Stimulated activated naive CD8-positive, alpha-beta T cell treated with anti-CD3 and anti-CD28 coated beads, Interleukin-15, Interleukin-2, amounts not matched to agents 100 ng/mL and 50 ng/mL, for 24 hours (primary cell): ENCODE measurements around the gene SP140L.
"Not testable (repeated sequence)": the region's sequence is repeated elsewhere in the genome, so short reads cannot be mapped to it uniquely, and the experiment has no call there.

Source experiments
- H3K27ac Mint-ChIP-seq: one replicate; pipeline ENCODE4 v1.8.0; 2021; ENCODE audit warnings: mild to moderate bottlenecking, mixed read lengths
- H3K27me3 Mint-ChIP-seq: one replicate; pipeline ENCODE4 v1.8.0; 2021; ENCODE audit warnings: mixed read lengths
- H3K36me3 Mint-ChIP-seq: one replicate; pipeline ENCODE4 v1.8.0; 2021; ENCODE audit warnings: low read depth, mixed read lengths
- H3K4me1 Mint-ChIP-seq: one replicate; pipeline ENCODE4 v1.8.0; 2021; ENCODE audit warnings: low read depth, mixed read lengths
- H3K4me3 Mint-ChIP-seq: one replicate; pipeline ENCODE4 v1.8.0; 2021; ENCODE audit warnings: mild to moderate bottlenecking, mixed read lengths
- H3K9me3 Mint-ChIP-seq: one replicate; pipeline ENCODE4 v1.8.0; 2021; ENCODE audit warnings: mixed read lengths

The SP140L gene

DNA sequence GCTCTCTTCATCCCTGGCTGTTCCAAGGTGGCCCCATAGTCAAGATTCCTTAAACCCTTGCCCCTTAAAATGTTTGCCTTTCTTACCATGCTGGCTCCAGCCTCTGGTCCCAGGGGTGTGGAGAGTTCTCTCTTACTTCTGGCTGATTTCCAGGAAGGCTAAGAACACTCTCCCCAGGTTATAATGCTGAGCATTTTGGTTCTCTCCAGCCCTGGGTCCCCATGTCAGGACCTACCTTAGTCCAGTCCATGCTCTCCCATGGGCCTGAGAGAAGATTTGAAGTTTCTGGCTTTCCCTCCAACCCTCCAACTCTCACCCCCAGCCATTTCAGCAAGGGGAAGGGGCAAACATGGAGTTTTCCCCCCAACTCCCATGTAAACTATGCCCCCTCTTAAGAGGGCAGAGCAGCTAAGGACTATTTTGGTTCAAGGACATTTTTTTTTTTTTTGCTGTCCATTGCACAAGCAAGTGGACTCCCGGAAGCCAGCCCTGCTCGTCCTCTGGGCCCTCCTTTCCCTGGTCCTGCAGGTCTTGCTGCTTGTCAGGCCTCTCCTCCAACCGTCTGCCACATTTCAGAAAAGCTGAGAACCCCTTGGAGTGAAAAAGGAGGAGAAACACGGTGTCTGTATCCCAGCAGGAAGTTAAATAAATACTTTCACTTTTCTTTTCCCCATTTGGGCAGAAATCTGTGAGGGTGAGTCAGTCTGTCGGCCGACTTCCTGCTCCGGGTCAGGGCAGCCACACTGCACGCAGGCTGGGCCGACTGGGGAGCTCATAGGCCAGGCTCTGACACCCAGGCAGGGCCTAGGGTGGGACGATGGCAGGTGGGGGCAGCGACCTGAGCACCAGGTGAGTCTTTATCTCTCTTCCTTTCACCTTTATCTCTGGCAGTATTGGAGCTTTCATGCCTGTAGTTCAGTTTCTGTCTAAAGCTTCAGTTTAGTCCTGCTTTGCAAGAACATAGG, at the start of gene SP140L:
SP140L (plus strand) TSS at position 741 of the 965 bp plus-strand sequence; CDS start at position 818, 77 bp downstream.
- no peaks in the 10 kb centered on the region for H3K27me3 Mint-ChIP-seq
- H3K9me3 Mint-ChIP-seq: no peaks in the 10 kb centered on the region
- H3K4me1 Mint-ChIP-seq: peaks cover 73% of the 10 kb centered on the region
- peak within 1 kb of the TSS; percentile 98 for H3K27ac Mint-ChIP-seq
- H3K36me3 Mint-ChIP-seq: peaks cover 28% of the 10 kb centered on the region
- peak within 1 kb of the TSS; percentile 94 for H3K4me3 Mint-ChIP-seq

DNA sequence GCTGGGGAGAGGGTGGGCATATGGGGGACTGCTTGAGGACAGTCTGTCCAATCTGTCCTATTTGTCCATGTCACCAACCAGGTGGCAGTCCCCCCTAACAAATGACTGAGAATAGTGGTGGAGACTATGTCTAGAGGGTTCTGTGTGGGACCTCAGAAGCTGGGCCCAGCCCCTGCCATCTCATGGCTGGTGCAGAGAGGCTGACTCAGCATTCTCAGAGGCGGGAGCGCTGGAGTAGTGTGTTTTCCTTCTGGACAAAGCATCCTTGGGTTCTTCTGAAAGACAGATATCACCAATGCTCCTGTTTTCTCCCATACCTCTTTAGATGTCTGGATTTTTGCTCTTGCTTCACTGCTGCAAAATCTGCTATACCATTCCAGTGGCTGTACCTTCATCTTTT, 44.1 kb upstream of the SP140L start:
- H3K4me3 Mint-ChIP-seq: no peak overlapping the region
- no peaks in the 10 kb centered on the region for H3K9me3 Mint-ChIP-seq
- peaks cover 15% of the 10 kb centered on the region for H3K4me1 Mint-ChIP-seq
- peaks cover 81% of the 10 kb centered on the region for H3K36me3 Mint-ChIP-seq
- H3K27ac Mint-ChIP-seq: no peak overlapping the region
- H3K27me3 Mint-ChIP-seq: no peaks in the 10 kb centered on the region

DNA sequence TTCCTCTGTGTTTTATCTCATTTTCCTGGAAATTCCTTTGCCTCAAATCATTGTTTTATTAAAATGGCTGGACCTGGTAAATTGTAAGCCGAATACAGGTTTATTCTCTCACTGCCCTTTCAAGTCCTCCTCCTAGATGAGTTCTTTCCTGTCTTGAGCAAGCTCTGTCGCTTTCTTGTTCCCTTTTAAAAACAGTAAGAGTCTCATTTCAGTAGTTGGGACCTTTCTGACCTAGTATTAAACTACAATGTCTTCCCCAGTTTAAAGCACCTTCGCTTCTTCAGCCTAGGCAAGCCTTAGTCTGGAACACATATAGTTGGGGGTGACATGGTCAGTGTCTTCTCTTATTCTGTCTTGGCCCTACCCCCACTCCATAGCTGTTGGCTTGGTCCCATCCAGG, 40.9 kb upstream of the SP140L start:
- Mint-ChIP-seq H3K4me1 (peaks cover 29% of the 10 kb centered on the region), H3K9me3 (no peaks in the 10 kb centered on the region), H3K27me3 (no peaks in the 10 kb centered on the region), H3K36me3 (peaks cover 85% of the 10 kb centered on the region), H3K27ac (no peak overlapping the region), H3K4me3 (no peak overlapping the region)

DNA sequence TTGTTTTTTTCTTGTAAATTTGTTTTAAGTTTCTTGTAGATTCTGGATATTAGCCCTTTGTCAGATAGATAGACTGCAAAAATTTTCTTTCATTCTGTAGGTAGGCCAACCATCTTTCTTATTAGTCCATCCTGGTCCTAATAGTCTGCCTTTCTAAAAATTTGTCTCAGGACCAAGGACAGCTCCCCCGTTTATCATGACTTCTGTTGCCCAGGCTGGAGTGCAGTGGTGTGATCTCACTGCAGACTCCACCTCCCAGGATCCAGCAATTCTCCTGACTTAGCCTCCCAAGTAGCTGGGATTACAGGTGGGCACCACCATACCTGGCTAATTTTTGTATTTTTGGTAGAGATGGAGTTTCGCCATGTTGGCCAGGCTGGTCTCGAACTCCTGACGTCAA, 37.7 kb upstream of the SP140L start:
- H3K27ac Mint-ChIP-seq, H3K4me3 Mint-ChIP-seq, H3K27me3 Mint-ChIP-seq, H3K9me3 Mint-ChIP-seq: not testable (repeated sequence)
- H3K36me3 Mint-ChIP-seq: peaks cover 87% of the 10 kb centered on the region
- peaks cover 29% of the 10 kb centered on the region for H3K4me1 Mint-ChIP-seq

DNA sequence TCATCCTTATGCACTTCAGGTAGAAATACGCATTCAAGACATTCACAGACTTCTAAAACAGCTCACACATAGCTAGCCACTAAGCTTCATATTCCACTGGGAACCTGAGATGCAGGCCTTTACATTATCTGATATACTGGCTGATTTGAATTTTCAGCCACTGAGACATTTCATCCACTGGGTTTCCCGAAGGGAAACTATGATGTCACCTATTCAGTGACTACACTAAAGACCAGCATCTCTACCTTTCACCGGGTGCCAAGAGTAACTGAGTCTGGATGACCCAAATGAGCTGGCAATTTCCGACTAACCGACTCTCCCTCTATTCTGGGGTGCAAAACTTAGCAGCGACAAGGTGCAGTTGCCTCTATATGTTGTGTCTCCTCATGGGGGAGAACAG, 31.8 kb upstream of the SP140L start:
- no peaks in the 10 kb centered on the region for H3K27me3 Mint-ChIP-seq
- H3K9me3 Mint-ChIP-seq: peaks cover 15% of the 10 kb centered on the region
- no peaks in the 10 kb centered on the region for H3K4me1 Mint-ChIP-seq
- no peak overlapping the region for H3K4me3 Mint-ChIP-seq
- peaks cover 96% of the 10 kb centered on the region for H3K36me3 Mint-ChIP-seq
- H3K27ac Mint-ChIP-seq: no peak overlapping the region

DNA sequence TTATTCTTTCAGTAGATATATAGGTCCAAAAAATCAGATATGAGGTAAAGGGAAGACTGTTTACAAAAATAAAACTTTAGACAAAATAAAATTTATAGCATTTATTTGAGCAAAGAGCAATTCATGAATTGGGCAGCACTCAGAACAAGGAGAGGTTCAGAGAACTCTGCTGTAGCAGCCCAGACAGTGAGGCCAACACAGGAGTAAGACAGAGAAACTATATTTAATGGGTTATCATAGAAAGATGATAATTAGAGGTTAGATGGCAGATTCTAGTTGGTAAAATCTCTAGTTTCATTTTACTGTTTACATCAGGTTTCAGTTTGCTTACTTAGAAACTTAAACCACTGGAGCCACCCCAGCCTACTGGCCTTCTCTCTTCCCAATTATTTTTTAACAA, 30.1 kb upstream of the SP140L start:
- Mint-ChIP-seq H3K27me3 (no peaks in the 10 kb centered on the region), H3K4me3 (no peak overlapping the region), H3K36me3 (peaks cover 97% of the 10 kb centered on the region), H3K4me1 (no peaks in the 10 kb centered on the region), H3K27ac (peak overlapping the region; percentile 63), H3K9me3 (peaks cover 30% of the 10 kb centered on the region)

DNA sequence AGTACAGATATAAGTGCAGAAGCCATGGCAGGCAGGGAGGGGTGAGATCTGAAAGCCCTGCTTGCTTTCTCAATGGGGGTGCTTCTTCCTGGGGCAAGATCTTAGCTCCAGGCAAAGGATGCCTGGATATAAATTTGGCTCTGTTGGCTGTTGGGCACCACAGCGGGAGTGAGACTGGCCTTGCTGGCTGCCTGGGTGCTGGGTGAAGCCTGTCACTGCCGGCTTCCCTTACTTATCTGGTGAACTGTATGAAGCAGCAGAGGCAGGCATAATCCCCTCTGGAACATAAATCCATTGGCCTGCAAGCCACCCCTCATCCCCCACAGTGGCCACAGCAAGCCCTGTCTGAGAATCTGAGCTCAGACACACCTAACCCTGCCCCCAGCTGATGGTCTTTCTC, 27.4 kb upstream of the SP140L start:
- no peaks in the 10 kb centered on the region for H3K27me3 Mint-ChIP-seq
- peaks cover 96% of the 10 kb centered on the region for H3K36me3 Mint-ChIP-seq
- no peak overlapping the region for H3K4me3 Mint-ChIP-seq
- H3K4me1 Mint-ChIP-seq: no peaks in the 10 kb centered on the region
- H3K27ac Mint-ChIP-seq: no peak overlapping the region
- peaks cover 50% of the 10 kb centered on the region for H3K9me3 Mint-ChIP-seq

DNA sequence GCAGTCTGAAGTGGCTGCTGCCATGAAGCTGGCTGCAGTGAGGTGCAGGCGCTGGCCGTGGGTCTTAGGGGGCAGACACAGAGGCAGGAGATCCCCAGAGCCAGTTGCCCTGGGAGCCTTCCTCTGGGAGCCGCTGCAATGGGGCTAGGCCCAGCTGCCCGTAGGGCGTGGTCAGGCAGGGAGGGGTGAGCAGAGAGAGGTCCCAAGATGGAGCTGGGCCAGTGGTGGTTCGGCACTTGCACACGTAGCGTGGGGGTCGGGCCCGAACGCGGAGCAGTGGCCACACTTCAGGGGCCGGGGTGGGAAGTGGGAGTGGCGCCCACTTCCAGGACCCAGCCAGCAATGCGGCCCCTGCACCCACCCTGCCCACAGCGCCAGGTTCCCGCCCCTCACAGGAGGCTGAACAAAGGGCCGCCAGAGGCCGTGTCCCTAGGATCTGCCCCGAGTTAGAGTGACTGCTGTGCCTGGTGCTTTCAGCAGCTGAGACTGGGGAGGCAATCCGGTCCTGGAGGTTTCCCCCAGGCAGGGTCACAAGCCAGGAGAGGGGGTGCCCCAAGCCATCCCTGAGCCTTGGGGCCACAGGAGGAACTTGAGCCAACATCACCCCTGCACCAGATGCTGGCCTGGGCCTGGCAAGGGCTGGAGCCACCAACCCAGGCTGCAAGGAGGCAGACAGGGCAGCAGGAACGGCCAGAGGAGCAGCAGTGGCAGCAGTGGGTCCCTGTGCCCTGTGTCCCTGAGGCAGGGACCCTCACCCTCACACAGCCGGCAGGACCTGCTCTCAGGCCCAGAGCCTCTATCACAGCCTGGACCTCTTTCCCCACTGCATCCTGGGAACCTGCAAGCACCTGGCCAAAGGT, 21.3 kb upstream of the SP140L start:
- H3K27me3 Mint-ChIP-seq: no peaks in the 10 kb centered on the region
- H3K9me3 Mint-ChIP-seq: peaks cover 31% of the 10 kb centered on the region
- no peak overlapping the region for H3K4me3 Mint-ChIP-seq
- H3K36me3 Mint-ChIP-seq: peaks cover 58% of the 10 kb centered on the region
- no peak overlapping the region for H3K27ac Mint-ChIP-seq
- no peaks in the 10 kb centered on the region for H3K4me1 Mint-ChIP-seq

DNA sequence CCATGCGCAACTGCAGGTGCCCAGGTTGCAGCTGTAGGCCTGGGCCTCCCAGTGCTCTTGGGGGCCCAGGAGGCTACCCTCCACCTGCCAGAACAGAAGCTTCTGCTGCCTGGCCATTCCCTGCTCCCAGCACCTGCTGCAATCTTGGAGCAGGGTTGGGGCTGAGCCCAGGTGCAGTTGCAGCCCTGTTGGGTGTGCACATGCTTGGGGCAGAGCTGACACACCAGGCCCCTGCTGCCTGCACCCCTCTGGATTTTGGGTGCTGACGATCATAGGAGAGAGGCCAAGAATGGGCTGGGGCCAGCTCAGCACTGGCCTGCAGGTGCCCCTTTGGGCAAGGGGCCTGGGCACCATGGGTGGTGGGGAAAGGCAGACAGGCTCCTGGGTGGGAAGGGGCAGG, 20.5 kb upstream of the SP140L start:
- Mint-ChIP-seq H3K27ac (no peak overlapping the region), H3K4me3 (no peak overlapping the region), H3K4me1 (no peaks in the 10 kb centered on the region), H3K27me3 (no peaks in the 10 kb centered on the region), H3K36me3 (peaks cover 51% of the 10 kb centered on the region), H3K9me3 (peaks cover 24% of the 10 kb centered on the region)

DNA sequence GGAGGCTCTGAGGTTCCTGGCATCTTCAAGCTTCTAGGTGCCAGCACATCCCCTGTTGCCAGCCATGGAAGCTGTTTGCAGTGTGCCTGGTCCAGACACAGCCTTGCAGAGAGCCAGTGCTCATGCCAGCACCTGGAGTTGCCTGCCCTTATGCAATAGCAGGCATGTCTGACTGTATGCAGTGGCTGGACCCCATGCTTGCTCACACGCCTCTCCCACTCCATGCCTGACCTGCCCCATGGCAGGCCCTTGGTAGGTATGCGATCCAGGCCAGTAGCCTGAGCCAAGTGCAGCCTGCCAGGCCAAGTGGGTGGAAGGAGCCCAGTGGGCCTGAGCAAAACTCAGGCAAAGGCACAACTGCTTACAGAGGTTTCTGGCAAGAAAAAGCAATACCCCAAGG, 19.5 kb upstream of the SP140L start:
- H3K27me3 Mint-ChIP-seq: no peaks in the 10 kb centered on the region
- H3K4me3 Mint-ChIP-seq: no peak overlapping the region
- H3K36me3 Mint-ChIP-seq: peaks cover 52% of the 10 kb centered on the region
- no peak overlapping the region for H3K27ac Mint-ChIP-seq
- peaks cover 17% of the 10 kb centered on the region for H3K9me3 Mint-ChIP-seq
- H3K4me1 Mint-ChIP-seq: no peaks in the 10 kb centered on the region

DNA sequence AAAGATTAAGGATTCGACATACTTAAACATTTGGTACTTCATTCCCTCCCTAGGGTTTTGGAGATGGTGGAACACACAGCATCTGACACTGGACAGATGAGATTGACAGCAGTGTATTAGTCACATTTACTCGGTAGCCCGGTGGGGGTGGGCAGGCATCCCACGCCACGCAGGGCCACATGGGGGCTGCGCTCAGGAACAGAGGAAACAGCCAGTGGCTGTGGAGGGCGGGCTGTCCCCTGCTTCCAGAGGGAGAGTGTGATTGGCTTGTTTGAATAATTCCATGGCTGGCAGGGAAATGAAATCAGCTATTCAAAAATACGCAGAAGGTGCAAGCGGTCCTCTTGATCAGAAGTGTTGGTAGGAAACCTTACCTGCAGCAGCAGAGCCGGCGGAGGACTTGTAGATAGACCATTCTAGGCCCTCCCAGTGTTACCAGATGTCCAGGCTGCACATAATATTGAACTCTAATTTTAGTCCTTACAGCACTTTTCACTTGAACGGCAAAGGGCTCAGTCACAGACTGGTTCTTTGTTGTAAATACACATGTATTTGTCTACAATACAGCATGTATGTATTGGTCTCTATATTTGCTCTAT, 18.5 kb upstream of the SP140L start:
- Mint-ChIP-seq H3K27ac (no peak overlapping the region), H3K36me3 (peaks cover 52% of the 10 kb centered on the region), H3K27me3 (no peaks in the 10 kb centered on the region), H3K9me3 (peaks cover 8% of the 10 kb centered on the region), H3K4me3 (no peak overlapping the region), H3K4me1 (no peaks in the 10 kb centered on the region)

DNA sequence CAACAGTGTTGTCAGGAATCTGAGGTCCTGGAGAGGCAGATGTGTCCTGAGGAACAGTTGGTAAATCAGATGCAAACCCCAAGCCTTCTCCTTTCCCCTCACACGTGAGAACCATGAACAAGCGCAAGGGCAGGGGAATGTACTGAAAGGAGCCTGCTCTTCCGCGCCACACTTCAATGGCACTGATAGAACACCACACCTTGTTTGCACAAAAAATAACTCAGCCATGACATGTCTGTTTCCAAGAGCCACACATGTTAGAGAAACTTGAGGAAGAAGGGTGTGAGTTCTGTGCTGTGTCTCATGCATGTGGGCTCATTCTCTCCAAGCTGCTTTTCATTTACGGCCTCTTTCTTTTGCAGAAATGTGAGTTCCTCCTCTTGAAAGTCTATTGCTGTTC, 16.2 kb upstream of the SP140L start:
- not testable (repeated sequence) for H3K9me3 Mint-ChIP-seq, H3K27ac Mint-ChIP-seq, H3K4me3 Mint-ChIP-seq, H3K27me3 Mint-ChIP-seq, H3K4me1 Mint-ChIP-seq
- peaks cover 51% of the 10 kb centered on the region for H3K36me3 Mint-ChIP-seq

DNA sequence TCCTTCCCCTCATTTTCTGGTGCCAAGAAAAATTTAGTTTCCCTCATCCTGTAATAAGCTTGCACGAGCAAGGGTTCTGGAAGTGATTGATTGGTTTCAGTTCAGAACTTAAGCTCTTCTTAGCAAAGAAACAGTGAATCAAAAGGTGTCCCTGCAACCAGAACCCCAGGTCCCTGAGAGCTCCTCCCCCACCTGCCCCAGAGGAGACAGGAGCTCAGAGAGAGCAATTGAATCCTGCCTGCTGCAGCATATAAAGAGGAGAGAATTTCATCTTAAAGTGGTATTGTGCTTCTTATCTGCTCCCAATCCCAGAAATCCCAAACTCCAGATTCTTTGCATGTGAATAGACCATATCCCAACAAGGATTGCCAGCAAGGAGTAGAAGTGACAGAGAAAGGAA, 15.4 kb upstream of the SP140L start:
- not testable (repeated sequence) for H3K27ac Mint-ChIP-seq

DNA sequence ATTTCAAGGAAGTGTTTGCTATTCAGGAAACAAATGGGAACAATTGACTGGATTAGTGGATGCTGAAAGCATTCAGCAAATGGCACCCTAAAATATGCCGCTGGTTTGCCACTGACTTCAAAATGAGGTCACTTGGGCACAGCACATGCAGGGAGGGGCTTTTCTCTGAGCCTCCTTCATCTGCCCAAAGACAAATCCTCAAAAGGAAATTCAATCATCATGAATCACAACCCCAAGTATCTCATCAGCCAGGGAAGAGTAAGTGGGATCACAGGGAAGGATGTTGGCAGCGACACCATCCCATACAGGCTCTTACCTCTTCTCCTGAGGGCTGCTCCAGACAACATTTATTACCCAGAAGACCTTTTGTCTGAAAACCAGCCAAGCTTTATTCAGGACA, 14.4 kb upstream of the SP140L start:
- Mint-ChIP-seq H3K4me3 (no peak overlapping the region), H3K9me3 (no peaks in the 10 kb centered on the region), H3K27ac (no peak overlapping the region), H3K4me1 (peaks cover 10% of the 10 kb centered on the region), H3K36me3 (peaks cover 52% of the 10 kb centered on the region), H3K27me3 (no peaks in the 10 kb centered on the region)

More for the DNA sequence above, 15.4 kb upstream of the SP140L start:
- H3K4me3 Mint-ChIP-seq, H3K27me3 Mint-ChIP-seq, H3K4me1 Mint-ChIP-seq, H3K9me3 Mint-ChIP-seq: not testable (repeated sequence)
- H3K36me3 Mint-ChIP-seq: peaks cover 54% of the 10 kb centered on the region

DNA sequence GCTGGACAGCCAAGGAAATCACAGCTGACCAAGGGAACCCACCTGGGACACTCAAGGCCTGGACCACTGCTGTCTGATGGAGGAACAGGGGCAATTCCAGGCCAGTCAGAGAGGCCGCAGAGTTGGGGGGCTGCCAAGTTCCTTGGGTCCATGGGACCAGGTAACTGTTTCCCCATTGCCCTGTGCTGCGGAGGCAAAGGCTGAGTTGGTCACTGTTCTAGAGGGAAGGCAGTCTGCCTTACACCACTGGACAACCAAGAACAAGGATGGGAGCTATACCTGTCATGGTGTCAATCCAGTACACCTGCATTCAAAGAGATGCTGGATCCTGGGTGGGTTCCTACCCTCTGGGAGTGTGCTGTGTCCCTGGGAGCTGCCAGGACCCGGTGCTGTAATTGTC, 9.6 kb upstream of the SP140L start:
- Mint-ChIP-seq H3K36me3 (peaks cover 34% of the 10 kb centered on the region), H3K4me3 (no peak overlapping the region), H3K4me1 (peaks cover 52% of the 10 kb centered on the region), H3K27ac (peak overlapping the region; percentile 89), H3K27me3 (no peaks in the 10 kb centered on the region), H3K9me3 (no peaks in the 10 kb centered on the region)
